ENCODE data around the gene PPP2R2C.

- no peak for TF ChIP-seq CTCF (IDR thresholded peaks at IDR 0.05 in 2 of 3, conservative IDR thresholded peaks at IDR 0.05 in 1 of 3; ENCODE audit: borderline replicate concordance in 1 of 3, insufficient read depth in 1 of 3, low read depth in 2 of 3, low read length in 2 of 3)
- no peak for TF ChIP-seq ZNF274 (IDR thresholded peaks at IDR 0.05; ENCODE audit: low read depth, low read length)
- TF ChIP-seq SIN3A (IDR thresholded peaks at IDR 0.05; ENCODE audit: low read depth), result no peak
- no peak for TF ChIP-seq EZH2phosphoT487 (IDR thresholded peaks at IDR 0.05; ENCODE audit: borderline replicate concordance)
- no peak for TF ChIP-seq EZH2 (IDR thresholded peaks at IDR 0.05)
- no peak for TF ChIP-seq YY1 (IDR thresholded peaks at IDR 0.05; ENCODE audit: extremely low read depth, insufficient replicate concordance, low read depth, low read length)
- no peak for TF ChIP-seq POLR2A (IDR thresholded peaks at IDR 0.05; ENCODE audit: borderline replicate concordance, extremely low read depth, insufficient read depth, insufficient read length)
Observed at GRCh38 chr4:6440506-6441201, 31.8 kb downstream of the PPP2R2C start.

All from HCT116 (cell line).